ENCODE results near the gene DIP2A.
"Not testable (repeated sequence)": the region's sequence is repeated elsewhere in the genome, so short reads cannot be mapped to it uniquely, and the experiment has no call there.

Gene DIP2A

DNA sequence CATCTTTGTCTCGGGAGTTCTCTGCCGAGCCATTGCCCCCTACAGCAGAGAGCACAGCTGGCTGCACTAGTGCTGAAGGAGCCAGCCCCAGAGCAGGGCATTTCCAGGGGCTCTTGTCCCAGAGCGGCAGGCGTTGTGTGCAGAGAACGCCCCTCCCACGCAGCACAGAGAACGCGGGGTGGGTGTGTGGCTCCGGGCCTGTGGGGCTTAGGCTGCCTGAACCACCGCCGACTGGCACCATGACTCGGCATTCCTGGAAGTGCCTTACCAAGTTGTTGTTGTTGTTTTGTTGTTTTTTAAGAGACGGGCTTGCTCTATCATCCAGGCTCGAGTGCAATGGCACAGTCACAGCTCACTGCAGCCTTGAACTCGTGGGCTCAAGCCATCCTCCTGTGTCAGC, 15.8 kb upstream of the DIP2A start:
- peak in 18 of 51 donors; percentile 14 to 56 (median 33) for DNase-seq

DNA sequence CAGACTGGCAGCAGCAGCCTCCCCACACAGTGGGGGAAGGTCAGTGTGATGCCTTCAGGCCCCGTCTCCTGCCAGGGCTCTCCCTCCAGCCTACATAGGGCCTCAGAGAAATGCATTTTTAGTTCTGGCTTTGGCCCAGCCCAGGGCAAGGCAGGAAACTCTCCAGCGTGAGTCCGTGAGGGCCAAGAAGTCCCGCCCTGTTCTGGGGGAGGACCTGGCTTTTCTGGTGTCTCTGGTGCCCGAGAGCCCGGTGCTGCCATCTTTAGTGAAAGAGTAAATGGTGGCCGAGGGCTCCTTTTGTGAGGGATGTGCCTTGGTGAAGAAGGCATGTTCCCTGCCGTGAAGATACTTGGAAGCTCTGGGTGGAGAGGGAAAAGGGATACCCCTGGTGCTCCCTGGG, 14.8 kb upstream of the DIP2A start:
- DNase-seq, result no peak

DNA sequence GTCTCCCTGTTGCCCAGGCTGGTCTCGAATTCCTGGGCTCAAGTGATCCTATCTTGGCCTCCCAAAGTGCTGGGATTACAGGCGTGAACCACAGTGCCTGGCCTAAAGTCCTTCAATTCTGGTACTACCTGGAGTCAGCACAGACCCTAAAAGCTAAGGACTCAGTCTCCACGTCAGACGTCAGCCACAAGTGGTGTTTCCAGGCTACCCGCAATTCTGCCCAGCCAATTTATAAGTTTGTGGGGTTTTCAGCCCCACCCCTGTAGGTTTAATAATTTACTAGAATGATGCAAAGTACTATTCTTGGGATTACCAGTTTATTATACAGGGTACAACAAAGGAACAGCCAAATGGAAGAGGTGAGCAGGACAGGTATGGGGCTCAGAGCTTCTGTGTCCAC, 10.6 kb upstream of the DIP2A start:
- no peak for DNase-seq

DNA sequence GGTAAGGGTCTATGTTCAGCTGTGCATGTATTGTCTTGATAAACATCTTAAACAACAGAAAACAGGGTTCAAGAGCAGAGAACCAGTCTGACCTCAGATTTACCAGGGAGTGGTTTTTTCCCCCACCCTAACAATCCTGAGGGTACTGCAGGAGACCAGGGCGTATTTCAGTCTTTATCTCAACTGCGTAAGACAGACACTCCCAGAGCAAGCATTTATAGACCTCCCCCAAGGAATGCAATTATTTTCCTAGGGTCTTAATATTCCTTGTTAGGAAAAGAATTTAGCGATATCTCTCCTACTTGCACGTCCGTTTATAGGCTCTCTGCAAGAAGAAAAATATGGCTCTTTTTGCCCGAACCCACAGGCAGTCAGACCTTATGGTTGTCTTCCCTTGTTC, 9.8 kb upstream of the DIP2A start:
- DNase-seq, result not testable (repeated sequence)

- DNase-seq, result no peak
These were observed 6.0 kb upstream of the DIP2A start for GRCh38 chr21:46452710-46453109.

DNA sequence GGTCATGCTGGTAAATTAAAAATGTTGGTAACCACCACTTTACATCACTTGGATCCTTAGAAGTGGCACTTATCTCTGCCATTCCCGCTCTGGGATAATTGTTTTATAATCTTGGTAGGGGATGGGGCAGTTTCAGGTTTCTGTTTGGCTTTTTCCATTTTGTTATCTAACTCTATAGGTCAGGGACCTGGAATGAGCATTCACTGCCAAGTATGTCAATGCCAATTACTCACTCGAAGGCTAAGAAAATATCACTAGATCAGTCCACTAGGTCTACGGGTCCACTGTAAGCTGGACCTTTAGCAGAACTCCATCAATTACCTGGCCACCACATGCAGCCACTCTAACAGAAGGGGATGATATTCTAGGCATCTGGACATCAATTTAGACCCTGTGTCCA, 4.5 kb upstream of the DIP2A start:
- DNase-seq, result no peak

DNA sequence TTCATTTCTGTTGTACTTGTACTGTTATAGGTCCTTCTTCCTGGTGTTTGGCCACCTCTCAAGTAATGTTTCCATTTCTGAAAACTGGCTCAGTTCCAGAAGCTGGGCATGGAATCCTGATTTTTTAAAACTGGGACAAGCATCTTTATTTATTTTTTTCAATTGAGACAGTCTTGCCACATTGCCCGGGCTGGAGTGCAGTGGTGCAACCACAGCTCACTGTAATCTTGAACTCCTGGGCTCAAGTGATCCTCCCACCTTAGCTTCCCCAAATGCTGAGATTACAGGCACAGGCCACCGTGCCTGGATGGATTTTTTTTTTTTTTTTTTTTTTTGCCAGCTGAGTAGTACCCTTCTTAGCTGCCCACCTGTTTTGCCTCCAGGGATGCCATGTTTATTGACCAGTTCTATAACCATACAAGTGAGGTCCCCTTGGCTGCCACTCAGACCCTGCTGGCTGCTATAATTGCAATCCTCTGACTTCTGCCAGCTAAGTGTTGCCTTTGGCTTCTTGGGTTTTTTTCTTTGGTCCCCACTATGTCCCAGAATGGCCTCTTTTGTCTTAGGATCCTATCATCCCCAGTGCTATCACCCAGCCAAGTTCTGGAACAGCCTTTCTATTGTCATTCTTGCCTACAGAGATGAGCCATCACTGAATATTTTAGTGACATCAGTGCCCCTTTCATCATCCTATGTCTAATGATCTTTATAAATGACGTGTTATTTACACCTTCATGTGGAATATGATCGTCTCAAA, 3.9 kb upstream of the DIP2A start:
- peak in 11 of 51 donors; percentile 15 to 71 (median 35) for DNase-seq

DNA sequence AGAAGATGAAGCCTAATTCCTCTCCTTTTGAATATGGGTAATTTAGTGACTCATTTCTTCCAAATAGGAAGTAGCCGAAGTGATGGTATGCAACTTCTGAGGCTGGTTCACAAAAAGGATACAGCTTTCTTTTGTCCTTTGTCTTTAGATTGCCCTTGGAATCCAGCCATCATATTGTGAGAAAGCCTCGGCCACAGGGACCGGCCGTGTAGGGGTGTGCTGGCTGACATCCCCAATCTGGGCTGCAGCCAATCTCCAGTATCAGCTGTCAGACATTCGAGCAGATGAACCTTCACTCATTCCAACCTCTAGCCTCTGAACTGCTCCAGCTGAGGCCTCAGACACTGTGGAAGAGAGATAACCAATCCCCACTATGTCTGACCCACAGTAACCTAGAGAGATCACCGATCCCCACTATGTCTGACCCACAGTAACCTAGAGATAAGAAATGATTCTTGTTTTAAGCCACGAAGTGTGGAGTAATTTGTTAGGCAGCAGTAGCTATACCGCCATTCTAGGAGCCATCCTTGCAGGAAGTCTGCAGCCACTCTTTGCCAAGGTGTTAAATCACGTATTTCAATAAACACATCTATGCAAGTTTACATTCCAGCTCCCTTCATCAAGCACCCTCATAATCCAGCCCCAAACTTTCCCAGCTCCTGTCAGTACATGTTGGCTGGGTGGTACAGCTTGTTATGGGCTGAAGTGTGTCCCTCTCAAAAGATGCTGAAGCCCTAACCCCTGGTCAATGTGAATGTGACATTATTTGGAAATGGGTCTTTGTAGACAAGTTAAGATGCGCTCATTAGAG, 2.9 kb upstream of the DIP2A start:
- DNase-seq, result peak in 27 of 51 donors; percentile 19 to 77 (median 52)

GRCh38 chr21:46456750-46457149, 1.9 kb upstream of the DIP2A start:
- no peak for DNase-seq

DNA sequence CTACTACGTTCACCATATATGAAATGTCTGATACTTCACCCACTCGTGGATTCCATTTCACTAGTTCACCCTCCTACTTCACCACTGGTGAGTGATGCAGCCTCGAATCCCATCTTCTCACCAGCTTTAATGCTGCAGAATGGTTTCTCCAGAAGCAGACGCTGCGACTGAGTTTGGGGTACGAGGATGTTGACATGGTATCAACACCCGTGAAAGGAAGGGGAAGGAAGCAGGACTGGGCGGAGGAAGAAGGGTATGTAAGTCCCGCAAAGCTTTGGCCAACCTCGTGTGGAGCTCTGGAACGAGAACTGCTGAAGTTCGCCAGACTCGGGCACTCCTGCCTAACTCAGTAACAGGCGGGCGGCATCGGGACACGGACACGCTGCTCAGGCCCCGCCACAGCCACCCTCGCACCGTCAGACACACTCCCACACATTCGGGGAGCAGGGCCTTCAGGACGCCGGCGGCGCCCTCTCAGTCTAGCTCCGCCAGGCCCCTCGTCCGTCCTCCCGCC, 833 bp upstream of the DIP2A start:
- peak in 12 of 51 donors; percentile 33 to 73 (median 58) for DNase-seq

- no peak for DNase-seq
These were observed 299 bp downstream of the DIP2A start for GRCh38 chr21:46459024-46459355.

- DNase-seq, result peak in 12 of 51 donors; percentile 16 to 53 (median 27)
These were observed 843 bp downstream of the DIP2A start for GRCh38 chr21:46459356-46460112.

DNA sequence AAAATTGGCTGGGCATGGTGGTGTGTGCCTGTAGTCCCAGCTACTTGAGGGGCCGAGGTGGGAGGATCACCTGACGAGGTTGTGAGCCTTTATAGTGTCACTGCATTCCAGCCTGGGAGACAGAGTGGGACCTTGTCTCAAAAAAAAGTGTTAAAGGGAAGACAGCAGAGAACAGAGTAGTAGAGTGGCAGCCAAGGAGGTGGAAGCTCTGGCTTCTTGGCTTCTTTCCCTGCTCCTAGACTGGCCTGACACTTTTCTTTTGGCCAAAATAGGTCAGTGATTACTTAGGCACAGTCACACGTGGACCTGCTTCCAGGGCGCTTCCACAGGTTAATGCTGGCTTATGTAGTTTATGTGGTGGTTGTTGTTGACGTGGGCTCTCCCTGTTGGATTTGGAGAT, 3.2 kb downstream of the DIP2A start:
- DNase-seq, result no peak

DNA sequence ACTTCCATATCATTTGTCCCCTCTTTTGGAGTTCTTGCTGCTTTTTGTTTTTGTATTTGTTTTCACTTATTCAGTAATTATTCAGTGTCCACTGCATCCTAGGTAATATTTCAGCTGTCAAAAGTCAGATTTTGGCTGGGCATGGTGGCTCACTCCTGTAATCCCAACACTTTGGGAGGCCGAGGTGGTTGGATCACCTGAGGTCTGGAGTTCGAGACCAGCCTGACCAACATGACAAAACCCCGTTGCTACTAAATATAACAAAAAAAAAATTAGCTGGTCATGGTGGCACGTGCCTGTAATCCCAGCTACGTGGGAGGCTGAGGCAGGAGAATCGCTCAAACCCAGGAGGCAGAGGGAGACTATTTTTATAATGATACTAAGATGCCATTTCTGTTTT, 6.5 kb downstream of the DIP2A start:
- not testable (repeated sequence) for DNase-seq

DNA sequence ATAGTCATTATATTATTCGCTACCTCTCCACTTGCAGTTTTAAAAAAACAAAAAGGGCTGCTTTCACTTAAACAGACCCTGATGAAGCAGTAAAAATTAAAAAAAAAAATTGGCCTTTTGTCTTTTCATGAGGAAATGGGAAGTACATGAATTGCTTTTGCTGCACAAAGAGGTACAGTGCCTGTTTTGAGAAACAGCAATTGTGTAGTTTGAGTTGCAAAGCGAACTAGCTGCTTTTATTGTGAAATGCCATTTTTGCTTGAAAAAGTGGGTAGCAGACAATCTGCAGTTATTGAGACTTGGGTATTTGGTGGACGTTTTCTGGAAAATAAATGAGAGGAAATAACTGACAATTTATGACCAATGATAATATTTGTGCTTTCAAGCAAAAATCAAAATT, 7.0 kb downstream of the DIP2A start:
- DNase-seq, result no peak

DNA sequence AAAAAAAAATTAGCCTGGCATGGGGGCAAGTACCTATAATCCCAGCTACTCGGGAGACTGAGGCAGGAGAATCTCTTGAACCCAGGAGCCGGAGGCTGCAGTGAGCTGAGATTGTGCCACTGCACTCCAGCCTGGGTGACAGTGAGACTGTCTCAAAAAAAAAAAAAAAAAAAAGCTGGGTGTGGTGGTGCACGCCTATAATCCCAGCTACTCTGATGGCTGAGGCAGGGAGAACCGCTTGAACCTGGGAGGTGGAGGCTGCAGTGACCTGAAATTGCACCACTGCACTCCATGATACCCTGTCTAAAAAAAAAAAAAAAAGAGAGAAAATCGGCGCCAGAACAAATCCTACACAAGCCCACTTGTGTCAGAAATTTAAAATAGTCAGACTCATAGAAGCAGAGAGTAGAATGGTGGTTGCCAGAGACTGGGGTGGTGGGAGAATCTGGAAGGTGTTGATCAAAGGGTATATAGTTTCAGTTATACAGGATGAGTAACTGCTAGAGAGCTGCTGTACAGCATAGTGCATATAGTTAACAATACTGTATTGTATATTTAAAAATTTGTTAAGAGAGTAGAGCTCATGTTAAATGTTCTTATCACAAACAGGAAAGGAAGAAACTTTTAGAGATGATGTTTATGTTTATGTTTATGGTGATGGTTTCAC, 9.6 kb downstream of the DIP2A start:
- DNase-seq, result no peak

DNA sequence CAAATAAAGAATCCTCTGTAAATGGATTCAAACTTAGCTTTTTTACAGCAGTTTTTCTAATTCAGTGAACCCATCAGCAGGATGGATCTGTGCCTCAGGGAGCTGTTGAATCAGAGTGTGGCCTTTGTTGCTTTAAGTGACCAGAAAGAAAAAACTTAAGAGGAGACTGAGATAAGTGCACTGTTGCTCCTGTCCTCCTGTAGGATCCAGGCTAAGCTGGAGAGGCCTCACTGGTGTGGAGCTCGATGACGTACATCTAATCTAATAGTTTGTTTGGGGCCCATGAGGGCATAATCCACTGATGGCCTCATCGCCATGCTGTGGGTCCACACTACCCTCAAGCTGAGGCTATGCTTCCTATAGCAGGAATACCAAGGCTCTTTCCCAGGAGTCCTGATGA, 10.6 kb downstream of the DIP2A start:
- DNase-seq, result no peak

DNA sequence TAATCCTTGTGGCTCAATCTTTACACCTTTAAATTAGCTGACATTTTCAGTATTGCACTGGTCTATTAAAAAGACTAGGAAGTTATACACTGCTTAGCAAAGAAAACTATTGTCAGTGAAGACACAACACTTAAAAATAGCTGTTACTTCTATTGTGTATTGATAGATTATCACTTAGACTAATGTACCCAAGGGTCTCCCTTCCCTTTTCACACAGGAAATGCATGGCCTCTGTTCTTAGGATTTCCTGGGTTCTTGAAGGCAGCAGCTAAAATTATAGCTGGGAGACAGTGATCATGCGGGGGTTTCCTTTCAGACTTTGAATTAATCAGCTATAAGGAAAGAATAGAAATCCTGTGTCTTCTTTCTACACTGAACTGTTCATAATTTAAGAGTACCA, 12.8 kb downstream of the DIP2A start:
- no peak for DNase-seq

GRCh38 chr21:46472246-46472645, 13.6 kb downstream of the DIP2A start:
- DNase-seq, result no peak

DNA sequence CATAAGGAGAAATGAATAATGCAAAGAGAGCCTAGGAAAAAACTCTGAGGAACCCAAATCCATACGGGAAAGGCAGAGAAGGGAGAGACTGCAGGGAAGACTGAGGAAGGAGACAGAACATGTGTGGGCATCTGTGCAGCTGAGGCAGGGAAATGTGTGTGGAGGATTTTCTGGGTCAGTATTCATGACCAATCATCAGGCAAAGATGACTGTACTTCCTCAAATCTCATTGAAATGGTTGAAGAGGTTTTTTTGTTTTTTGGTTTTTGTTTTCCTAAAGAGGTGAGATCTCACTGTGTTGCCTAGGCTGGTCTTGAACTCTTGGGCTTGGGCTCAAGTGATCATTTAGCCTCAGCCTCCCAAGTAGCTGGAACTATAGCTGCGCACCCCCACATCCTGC, 15.7 kb downstream of the DIP2A start:
- DNase-seq, result no peak

GRCh38 chr21:46475296-46475695, 16.6 kb downstream of the DIP2A start:
- no peak for DNase-seq

DNA sequence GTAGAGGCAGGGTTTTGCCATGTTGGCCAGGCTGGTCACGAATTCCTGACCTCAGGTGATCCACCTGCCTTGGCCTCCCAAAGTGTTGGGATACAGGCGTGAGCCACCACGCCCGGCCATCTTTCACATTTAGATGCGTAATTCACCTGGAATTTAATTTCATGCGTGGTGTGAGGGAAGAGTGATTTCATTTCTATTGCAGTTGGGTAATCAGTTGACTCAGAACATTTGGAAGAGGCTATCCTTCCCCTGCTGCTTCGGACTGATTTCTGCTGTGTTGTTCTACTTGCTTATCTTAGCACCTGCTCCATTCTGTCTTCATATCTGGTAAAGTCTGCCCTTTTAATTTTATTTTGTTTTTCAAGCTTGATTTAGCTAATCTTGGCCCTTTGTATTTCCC, 19.1 kb downstream of the DIP2A start:
- no peak for DNase-seq
